ENCODE results near the gene ARHGAP15.

The ARHGAP15 gene

GRCh38 chr2:143689541-143689940, 560.3 kb downstream of the ARHGAP15 start:
- DNase-seq (ENCODE audit: low read depth): no peak

- no peak for DNase-seq (ENCODE audit: low read depth)
Measured at GRCh38 chr2:143690235-143690634, 561.0 kb downstream of the ARHGAP15 start.

- no peak for DNase-seq (ENCODE audit: low read depth)
Measured at GRCh38 chr2:143691121-143691520, 561.9 kb downstream of the ARHGAP15 start.

- no peak for DNase-seq (ENCODE audit: low read depth)
Measured at GRCh38 chr2:143692162-143692561, 562.9 kb downstream of the ARHGAP15 start.

GRCh38 chr2:143692967-143693366, 563.7 kb downstream of the ARHGAP15 start:
- DNase-seq (ENCODE audit: low read depth): no peak

GRCh38 chr2:143694335-143694734, 565.1 kb downstream of the ARHGAP15 start:
- no peak for DNase-seq (ENCODE audit: low read depth)

GRCh38 chr2:143696651-143697050, 567.4 kb downstream of the ARHGAP15 start:
- DNase-seq (ENCODE audit: low read depth): no peak

- DNase-seq (ENCODE audit: low read depth): no peak
Measured at GRCh38 chr2:143697744-143698143, 568.5 kb downstream of the ARHGAP15 start.

- no peak for DNase-seq (ENCODE audit: low read depth)
Measured at GRCh38 chr2:143698352-143698751, 569.1 kb downstream of the ARHGAP15 start.

- no peak for DNase-seq (ENCODE audit: low read depth)
Measured at GRCh38 chr2:143698888-143699570, 569.8 kb downstream of the ARHGAP15 start.

GRCh38 chr2:143700865-143701264, 571.6 kb downstream of the ARHGAP15 start:
- no peak for DNase-seq (ENCODE audit: low read depth)

GRCh38 chr2:143701785-143702184, 572.6 kb downstream of the ARHGAP15 start:
- no peak for DNase-seq (ENCODE audit: low read depth)

- no peak for DNase-seq (ENCODE audit: low read depth)
Measured at GRCh38 chr2:143702931-143703330, 573.7 kb downstream of the ARHGAP15 start.

GRCh38 chr2:143704451-143705106, 575.4 kb downstream of the ARHGAP15 start:
- DNase-seq (ENCODE audit: low read depth): no peak

GRCh38 chr2:143705108-143705707, 576.0 kb downstream of the ARHGAP15 start:
- no peak for DNase-seq (ENCODE audit: low read depth)

GRCh38 chr2:143706354-143706753, 577.1 kb downstream of the ARHGAP15 start:
- no peak for DNase-seq (ENCODE audit: low read depth)

- DNase-seq (ENCODE audit: low read depth): no peak
Measured at GRCh38 chr2:143708682-143709081, 579.5 kb downstream of the ARHGAP15 start.

GRCh38 chr2:143710196-143710595, 581.0 kb downstream of the ARHGAP15 start:
- DNase-seq (ENCODE audit: low read depth): no peak

- no peak for DNase-seq (ENCODE audit: low read depth)
Measured at GRCh38 chr2:143710879-143711278, 581.7 kb downstream of the ARHGAP15 start.

- no peak for DNase-seq (ENCODE audit: low read depth)
Measured at GRCh38 chr2:143716522-143716921, 587.3 kb downstream of the ARHGAP15 start.

GRCh38 chr2:143717053-143717452, 587.8 kb downstream of the ARHGAP15 start:
- peak; percentile 14 for DNase-seq (ENCODE audit: low read depth)

- DNase-seq (ENCODE audit: low read depth): peak; percentile 6
Measured at GRCh38 chr2:143717536-143718168, 588.4 kb downstream of the ARHGAP15 start.

- DNase-seq (ENCODE audit: low read depth): no peak
Measured at GRCh38 chr2:143718745-143719144, 589.5 kb downstream of the ARHGAP15 start.

Measured in ELR (cell line).